Fibroblast of villous mesenchyme (primary cell): ENCODE data around the gene MARF1. TPM values are rescaled to one million over a fixed set of nuclear protein-coding genes. Genes with fewer than 3 reads are reported as not detected.

ENCODE experiments used
- DNase-seq: peaks from one replicate; pipeline ENCODE4 v3.0.0-alpha.2; 2010; ENCODE audit warnings: low read depth
- H3K4me3 ChIP-seq: 2 replicates; pipeline ENCODE4 v1.5.1; 2011; ENCODE audit warnings: low read depth, mild to moderate bottlenecking, low read length
- total RNA-seq: library from RNA; depleted of rRNA; stranded (reverse); fragments of >200 nt; gene quantifications from 2 replicates; pipeline ENCODE4 v1.2.3, GENCODE V29; 2012
- TF ChIP-seq, protein P1 (sequence below): IDR thresholded peaks from 2 replicates; pipeline ENCODE4 v1.5.1; 2012; ENCODE audit warnings: low read depth, mild to moderate bottlenecking, low read length; ENCODE audit not compliant: insufficient read depth

Gene MARF1
- total RNA-seq, 1 donor, result 14.7 TPM

DNA sequence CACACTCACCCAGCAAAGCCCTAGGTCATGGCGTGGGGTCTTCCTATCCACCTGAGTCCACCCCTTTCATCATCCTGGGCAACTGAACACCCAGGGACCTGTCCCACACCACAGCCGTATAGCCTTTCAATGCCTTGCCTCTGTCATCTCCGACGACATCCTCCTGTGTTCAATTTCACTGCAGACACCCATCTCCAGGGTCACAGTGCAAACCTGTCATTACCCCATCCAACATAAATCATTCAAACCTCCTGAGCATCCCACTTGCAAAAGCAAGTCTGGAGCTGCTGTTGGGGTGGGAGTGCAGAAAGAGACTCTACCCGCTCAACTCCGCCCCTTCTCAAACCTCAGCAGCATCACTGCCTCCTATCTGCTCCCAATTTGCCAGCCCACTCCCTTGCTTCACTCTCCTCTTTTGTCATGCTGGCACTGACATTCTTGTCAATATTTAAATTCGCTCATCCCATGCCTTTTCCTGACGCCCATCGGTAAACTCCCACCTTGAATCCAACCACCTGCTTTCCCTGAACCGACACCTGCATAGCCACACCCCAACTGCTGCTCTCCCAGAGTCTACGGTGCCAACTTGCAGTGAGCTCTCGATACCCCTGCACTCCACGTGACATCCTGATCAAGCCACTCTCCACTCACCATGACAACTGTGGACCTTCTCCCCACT is 37.0 kb downstream of the MARF1 start:
- no peak for DNase-seq
- TF ChIP-seq, protein P1, sequence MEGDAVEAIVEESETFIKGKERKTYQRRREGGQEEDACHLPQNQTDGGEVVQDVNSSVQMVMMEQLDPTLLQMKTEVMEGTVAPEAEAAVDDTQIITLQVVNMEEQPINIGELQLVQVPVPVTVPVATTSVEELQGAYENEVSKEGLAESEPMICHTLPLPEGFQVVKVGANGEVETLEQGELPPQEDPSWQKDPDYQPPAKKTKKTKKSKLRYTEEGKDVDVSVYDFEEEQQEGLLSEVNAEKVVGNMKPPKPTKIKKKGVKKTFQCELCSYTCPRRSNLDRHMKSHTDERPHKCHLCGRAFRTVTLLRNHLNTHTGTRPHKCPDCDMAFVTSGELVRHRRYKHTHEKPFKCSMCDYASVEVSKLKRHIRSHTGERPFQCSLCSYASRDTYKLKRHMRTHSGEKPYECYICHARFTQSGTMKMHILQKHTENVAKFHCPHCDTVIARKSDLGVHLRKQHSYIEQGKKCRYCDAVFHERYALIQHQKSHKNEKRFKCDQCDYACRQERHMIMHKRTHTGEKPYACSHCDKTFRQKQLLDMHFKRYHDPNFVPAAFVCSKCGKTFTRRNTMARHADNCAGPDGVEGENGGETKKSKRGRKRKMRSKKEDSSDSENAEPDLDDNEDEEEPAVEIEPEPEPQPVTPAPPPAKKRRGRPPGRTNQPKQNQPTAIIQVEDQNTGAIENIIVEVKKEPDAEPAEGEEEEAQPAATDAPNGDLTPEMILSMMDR, result no peak
- no peak overlapping the region for H3K4me3 ChIP-seq

DNA sequence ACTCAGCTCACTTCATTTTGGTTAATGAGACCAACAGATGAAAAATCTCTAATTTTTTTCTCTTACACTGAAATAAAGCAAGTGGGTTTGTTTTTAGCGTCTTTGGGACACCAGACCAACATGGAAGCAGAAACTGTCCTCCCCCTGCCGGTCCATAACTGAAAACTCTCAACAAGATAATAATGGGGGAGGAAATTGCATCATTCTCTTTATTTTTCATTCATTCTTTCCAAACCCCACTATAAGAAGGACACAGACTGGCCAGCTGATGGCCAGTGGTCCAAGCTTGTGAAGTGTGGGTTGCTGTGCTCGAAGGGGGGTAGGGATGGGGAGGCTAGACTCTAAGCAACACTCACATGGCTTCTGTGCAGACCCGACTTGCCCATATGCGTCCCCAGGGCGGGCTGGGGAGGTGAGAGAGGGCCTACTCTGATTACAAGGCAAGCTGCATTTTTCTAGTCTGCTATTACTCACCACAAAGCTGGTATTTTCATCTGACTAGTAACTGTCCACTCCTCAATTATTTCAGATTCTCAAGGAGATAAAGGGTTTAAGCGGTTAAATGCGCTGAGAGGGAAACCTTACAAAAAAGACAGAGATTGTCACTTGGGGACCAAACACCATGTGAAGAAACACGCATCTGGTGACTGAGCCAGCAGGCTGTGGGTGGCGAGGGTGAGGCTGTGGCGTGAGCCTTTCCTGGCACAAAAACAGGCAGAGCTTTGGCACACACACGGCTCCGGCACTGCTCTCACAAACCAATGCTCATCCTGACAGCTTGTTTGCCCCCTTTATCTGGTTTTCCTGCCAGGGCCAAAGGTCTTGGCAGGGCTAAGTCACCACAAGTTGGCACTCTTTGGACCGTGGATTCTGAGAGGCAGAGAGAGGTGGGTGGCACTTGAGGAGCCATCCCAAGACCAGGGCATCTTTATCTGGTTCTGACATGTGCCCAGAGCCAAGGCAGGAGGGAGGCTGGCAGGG is 38.2 kb downstream of the MARF1 start:
- H3K4me3 ChIP-seq, result no peak overlapping the region
- TF ChIP-seq, protein P1, result no peak
- no peak for DNase-seq

DNA sequence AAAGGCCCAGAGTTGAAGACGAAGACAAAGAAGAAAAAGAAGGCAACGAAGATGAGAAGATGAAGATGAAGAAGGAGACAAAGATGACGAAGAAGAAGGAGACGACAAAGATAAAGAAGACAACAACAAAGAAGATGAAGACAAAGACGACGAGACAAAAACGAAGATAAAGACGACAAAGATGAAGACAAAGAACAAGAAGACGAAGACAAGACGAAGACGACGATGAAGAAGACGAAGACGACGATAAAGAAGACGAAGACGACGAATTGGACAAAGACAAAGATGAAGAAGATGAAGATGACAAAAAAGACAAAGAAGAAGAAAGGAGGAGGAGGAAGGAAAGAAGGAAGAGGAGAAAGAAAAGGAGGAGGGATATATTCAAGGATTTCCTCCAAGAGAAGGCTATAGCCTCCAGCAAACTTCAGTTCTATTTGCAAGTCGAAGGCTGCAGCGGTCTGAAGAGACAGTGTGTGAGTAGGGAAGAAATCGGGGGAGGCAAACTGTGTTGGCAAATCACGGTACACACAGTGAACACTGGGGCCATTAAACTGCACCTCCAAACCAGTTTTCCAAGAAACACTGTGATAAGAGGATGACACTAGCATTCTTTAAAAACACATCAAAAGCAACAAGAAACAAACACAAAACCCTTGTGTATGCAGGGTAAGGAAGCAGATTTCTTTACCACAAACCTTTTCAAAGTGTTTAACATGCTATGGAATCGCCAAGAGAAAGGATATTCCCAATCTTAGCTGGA is 40.5 kb downstream of the MARF1 start:
- no peak for DNase-seq
- H3K4me3 ChIP-seq, result no peak overlapping the region
- TF ChIP-seq, protein P1, result no peak

DNA sequence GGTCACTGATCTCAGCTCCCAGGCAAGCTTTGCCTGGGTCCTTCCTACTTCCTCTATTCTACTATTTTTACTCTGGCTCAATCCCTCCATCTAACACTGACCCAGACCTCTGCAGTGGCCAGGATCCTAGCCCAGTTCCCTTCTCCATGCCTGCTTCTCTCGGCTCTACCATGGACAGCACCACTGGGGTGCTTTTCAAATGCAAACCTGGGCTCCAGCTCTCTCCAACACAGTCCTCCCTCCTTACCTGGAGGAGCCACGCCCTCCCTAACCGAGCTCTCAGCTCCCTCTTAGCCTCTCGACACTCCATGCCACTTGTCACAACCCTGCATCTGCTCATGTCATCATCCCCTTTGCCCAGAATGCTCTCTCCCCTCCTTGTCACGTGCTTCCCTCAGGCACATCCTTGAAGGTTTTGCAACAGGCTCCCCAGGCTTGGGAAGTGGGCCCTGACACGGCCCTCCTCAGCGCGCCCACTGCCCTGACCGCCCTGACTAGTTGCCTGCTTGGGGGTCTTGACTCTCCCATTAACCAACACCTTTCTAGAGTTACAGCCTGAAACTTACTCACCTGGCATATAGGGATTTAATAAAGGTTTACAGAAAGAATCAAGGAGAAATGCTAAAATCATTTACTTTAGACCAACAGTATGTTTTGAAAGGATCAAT is 41.6 kb downstream of the MARF1 start:
- TF ChIP-seq, protein P1, result no peak
- DNase-seq, result no peak
- no peak overlapping the region for H3K4me3 ChIP-seq

DNA sequence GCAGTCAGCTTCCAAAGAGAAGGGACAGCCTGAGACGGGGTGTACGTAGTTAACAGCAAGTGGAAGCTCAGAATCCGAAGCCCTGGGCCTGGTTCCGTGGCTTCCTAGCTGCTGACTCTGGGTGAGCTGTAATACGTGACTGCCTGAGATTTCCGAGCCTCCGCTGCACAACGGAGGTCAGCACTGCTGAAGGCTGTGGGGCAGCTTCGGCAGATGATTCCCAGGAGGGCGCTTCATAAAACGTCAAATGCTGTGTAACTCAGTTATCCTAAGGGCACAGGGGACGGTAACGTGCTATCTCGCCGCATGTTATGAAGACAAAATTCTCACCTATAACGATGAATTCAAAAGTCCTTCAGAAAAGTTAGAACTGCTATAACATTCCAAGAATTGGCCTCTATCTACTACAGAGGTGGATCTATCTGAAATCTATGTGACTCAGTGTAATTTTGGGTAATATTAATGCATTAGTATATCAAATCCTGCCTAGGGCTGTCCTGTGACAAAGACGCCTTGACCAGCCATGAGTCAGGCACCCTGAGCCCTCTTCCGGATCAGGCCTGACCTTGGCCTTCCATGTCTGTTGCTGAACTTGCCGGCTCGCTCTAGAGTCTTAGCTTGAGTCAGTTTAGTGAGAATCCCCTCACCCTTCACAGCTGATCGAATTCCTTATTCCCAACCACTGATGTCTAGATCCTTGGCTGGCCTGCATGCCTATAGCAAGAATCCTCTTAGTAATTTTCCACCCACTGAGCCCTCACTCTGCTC is 43.5 kb downstream of the MARF1 start:
- TF ChIP-seq, protein P1, result no peak
- H3K4me3 ChIP-seq, result no peak overlapping the region
- no peak for DNase-seq

DNA sequence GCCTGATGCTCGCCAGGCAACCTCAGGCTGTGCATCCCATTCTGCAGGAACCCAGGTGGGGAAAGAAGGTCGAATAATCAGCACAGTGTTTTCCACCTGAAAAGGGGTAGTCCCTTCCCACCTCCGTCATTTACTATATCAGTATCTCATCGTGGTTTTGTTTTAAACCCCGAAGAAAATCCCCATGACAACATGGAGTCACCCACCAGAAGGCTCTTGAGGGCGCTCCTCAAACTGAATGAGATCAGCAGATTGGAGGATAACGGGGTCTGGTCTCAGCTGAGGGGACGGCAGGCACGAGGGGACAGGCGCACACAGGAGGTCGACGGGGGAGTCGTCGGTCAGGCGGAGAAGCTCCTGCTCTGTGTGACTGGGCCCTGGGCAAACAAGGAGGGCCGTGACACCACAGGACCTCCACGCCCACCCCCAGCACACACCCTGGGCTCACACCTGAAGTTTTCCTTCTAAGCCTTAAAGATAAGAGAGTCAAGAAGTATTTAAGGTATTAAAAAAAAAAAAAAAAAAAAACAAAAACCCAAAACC is 44.2 kb downstream of the MARF1 start:
- DNase-seq, result no peak
- no peak overlapping the region for H3K4me3 ChIP-seq
- TF ChIP-seq, protein P1, result no peak
